Upper lobe of right lung (tissue), 1 donor: ENCODE results near the gene ZNF446. TPM values are rescaled to one million over a fixed set of nuclear protein-coding genes. Genes with fewer than 3 reads are reported as not detected.
A peak's percentile ranks its signal among the peaks of the same experiment; 100 is the strongest.
"Not testable (repeated sequence)": the region's sequence is repeated elsewhere in the genome, so short reads cannot be mapped to it uniquely, and the experiment has no call there.

Source experiments
- ATAC-seq: fragments of 200-7000 bp; cut with Tn5 transposase; one replicate; pipeline ENCODE4 v1.9.1; 2020; ENCODE audit warnings: mild to moderate bottlenecking, moderate library complexity
- DNase-seq: peaks from one replicate; pipeline ENCODE4 v3.0.0-alpha.2; 2020
- H3K27ac ChIP-seq: fragments of 200-600 bp; one replicate; pipeline ENCODE4 v1.8.0; 2022
- H3K27me3 ChIP-seq: fragments of 200-600 bp; one replicate; pipeline ENCODE4 v1.8.0; 2022; ENCODE audit warnings: mild to moderate bottlenecking
- H3K36me3 ChIP-seq: fragments of 200-600 bp; one replicate; pipeline ENCODE4 v1.8.0; 2022
- H3K4me1 ChIP-seq: fragments of 200-600 bp; one replicate; pipeline ENCODE4 v1.8.0; 2022
- H3K4me3 ChIP-seq: fragments of 200-600 bp; one replicate; pipeline ENCODE4 v1.8.0; 2022; ENCODE audit warnings: mild to moderate bottlenecking
- H3K9me3 ChIP-seq: fragments of 200-600 bp; one replicate; pipeline ENCODE4 v1.8.0; 2022
- intact Hi-C: fragments of 100-400 bp; cut with DNase I; formaldehyde crosslinking; loops from one replicate; pipeline ENCODE4 v1.11.0; 2022
- total RNA-seq: library from RNA; stranded (reverse); fragmentation: NEBNext Ultra II Directional; extraction: Animal tissue kit (Norgen Biotek cat#: 25700); gene quantifications from one replicate; pipeline ENCODE4 v1.2.1, GENCODE V29; 2021
- TF ChIP-seq, protein P1 (sequence below): fragments of 200-600 bp; IDR thresholded peaks from one replicate; pipeline ENCODE4 v1.8.0; 2022; ENCODE audit warnings: antibody characterized with exemption
- donor health status: DM: no; HTN: yes; CAD: no; lungs with severe emphysema.

ZNF446 gene
- total RNA-seq, 1 donor from 2014 or later = 8.8 TPM

DNA sequence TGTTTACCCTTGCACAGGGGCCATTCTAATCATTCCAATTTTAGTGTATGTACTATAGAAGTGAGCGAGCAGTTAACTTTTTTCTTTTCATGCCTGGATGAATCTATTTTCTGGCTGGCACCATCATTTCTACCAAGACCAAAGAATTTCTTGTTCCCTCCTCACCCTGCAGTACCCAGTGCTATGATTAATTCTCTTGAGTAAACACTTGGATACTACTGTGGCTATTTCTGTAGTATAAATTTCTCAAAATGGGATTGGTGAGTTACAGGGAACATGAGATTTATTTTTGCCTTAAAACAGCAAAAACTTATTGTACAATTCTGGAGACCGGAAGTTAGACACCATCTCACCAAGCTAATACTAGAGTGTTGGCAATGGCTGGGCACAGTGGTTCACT, 7.6 kb downstream of the ZNF446 start:
- no peaks in the 10 kb centered on the region for H3K9me3 ChIP-seq
- DNase-seq (no peak), ATAC-seq (no peak)
- no peaks in the 10 kb centered on the region for H3K27me3 ChIP-seq
- no peak overlapping the region for H3K4me3 ChIP-seq
- H3K27ac ChIP-seq = no peak overlapping the region
- H3K4me1 ChIP-seq = no peaks in the 10 kb centered on the region
- TF ChIP-seq, protein P1, sequence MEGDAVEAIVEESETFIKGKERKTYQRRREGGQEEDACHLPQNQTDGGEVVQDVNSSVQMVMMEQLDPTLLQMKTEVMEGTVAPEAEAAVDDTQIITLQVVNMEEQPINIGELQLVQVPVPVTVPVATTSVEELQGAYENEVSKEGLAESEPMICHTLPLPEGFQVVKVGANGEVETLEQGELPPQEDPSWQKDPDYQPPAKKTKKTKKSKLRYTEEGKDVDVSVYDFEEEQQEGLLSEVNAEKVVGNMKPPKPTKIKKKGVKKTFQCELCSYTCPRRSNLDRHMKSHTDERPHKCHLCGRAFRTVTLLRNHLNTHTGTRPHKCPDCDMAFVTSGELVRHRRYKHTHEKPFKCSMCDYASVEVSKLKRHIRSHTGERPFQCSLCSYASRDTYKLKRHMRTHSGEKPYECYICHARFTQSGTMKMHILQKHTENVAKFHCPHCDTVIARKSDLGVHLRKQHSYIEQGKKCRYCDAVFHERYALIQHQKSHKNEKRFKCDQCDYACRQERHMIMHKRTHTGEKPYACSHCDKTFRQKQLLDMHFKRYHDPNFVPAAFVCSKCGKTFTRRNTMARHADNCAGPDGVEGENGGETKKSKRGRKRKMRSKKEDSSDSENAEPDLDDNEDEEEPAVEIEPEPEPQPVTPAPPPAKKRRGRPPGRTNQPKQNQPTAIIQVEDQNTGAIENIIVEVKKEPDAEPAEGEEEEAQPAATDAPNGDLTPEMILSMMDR = no peak
- intact Hi-C loops = no loop called here
- H3K36me3 ChIP-seq = peaks cover 13% of the 10 kb centered on the region

DNA sequence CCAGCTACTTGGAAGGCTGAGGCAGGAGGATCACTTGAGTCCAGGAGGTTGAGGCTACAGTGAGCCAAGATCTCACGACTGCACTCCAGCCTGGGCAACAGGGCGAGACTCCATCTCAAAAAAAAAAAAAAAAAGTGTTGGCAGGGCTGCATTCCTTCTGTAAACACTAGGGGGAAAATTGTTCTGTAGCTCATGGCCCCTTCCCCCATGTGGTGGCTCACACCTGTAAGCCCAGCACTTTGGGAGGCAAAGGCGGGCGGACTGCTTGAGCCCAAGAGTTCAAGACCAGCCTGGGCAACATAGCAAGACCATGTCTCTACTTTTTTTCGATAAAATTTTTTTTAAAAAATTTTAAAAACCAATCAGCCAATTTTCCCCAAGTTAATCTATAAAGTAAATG, 8.2 kb downstream of the ZNF446 start:
- H3K4me3 ChIP-seq, DNase-seq, H3K4me1 ChIP-seq, H3K27me3 ChIP-seq, ATAC-seq, H3K27ac ChIP-seq, H3K9me3 ChIP-seq, intact Hi-C loops: not testable (repeated sequence)
- H3K36me3 ChIP-seq = peaks cover 10% of the 10 kb centered on the region

DNA sequence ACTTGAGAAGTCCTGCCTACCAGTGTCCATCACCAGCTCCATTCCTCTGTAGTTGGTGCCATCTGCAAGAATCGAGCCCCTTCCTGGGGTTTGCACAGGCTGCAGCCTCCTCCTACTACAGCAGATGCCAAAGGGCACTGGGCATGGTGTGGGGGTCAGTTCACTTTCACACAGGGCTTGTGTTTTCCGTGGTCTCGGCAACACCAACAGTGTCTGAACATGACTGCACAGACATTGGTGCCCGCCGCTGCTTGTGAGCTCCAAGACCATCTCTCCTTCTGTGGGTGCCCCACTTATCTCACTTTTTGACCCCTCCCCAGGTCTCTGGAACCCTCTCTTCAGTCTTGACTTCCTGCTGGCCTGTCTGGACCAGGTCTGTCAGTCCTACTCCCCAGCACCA, 15.2 kb downstream of the ZNF446 start:
- no peaks in the 10 kb centered on the region for H3K9me3 ChIP-seq
- no peak overlapping the region for H3K27ac ChIP-seq
- DNase-seq = no peak
- intact Hi-C loops = no loop called here
- no peak overlapping the region for H3K4me3 ChIP-seq
- H3K27me3 ChIP-seq = no peaks in the 10 kb centered on the region
- ATAC-seq = no peak
- H3K36me3 ChIP-seq = no peaks in the 10 kb centered on the region
- no peaks in the 10 kb centered on the region for H3K4me1 ChIP-seq
- TF ChIP-seq, protein P1 = no peak

DNA sequence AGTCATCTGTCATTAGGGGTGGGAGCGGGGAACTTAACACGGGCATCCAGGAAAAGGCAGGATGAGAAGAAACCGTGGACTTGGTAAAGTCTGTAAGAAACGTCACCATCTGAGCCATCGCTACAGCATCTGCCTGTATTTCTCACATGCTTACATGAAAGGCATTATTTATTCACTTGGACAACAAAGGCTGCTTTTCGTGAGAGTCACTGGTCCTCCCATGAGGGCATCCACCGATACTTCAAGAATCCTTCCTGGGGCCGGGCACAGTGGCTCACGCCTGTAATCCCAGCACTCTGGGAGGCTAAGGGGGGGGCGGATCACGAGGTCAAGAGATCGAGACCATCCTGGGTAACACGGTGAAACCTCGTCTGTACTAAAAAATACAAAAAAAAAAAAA, 16.1 kb downstream of the ZNF446 start:
- ATAC-seq = no peak
- TF ChIP-seq, protein P1 = no peak
- H3K36me3 ChIP-seq = no peaks in the 10 kb centered on the region
- intact Hi-C loops = no loop called here
- DNase-seq = no peak
- H3K27me3 ChIP-seq = no peaks in the 10 kb centered on the region
- H3K27ac ChIP-seq = no peak overlapping the region
- no peaks in the 10 kb centered on the region for H3K4me1 ChIP-seq
- H3K9me3 ChIP-seq = no peaks in the 10 kb centered on the region
- no peak overlapping the region for H3K4me3 ChIP-seq

DNA sequence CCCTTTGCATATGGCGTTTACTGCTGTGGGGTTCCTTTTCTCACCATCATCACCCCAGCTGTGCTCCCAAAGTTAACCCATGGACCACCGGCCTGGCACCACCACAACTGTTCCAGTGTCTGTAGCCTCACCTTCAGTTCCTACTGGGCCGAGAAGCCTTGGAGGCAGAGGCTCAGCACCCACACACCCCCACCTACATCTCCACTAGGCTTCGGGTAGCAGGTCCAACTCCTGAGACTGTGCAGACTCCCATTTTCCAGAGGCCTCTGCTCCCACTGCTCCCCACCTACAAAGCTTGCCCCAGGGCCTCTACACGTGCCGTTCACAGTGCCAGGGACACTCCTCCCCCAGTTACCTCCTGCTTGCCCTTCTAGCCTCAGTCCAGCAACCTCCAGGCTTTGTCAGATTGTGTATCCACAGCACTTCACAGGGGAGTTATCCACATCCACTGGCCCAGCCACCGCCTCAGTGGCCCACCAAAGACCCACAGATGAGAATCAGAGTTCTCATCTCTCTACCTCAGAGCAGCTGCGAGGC, 21.6 kb downstream of the ZNF446 start:
- H3K27ac ChIP-seq = no peak overlapping the region
- intact Hi-C loops = no loop called here
- H3K27me3 ChIP-seq = no peaks in the 10 kb centered on the region
- no peaks in the 10 kb centered on the region for H3K36me3 ChIP-seq
- H3K4me3 ChIP-seq = no peak overlapping the region
- TF ChIP-seq, protein P1 = no peak
- DNase-seq (no peak), ATAC-seq (no peak)
- no peaks in the 10 kb centered on the region for H3K9me3 ChIP-seq
- peaks cover 15% of the 10 kb centered on the region for H3K4me1 ChIP-seq

DNA sequence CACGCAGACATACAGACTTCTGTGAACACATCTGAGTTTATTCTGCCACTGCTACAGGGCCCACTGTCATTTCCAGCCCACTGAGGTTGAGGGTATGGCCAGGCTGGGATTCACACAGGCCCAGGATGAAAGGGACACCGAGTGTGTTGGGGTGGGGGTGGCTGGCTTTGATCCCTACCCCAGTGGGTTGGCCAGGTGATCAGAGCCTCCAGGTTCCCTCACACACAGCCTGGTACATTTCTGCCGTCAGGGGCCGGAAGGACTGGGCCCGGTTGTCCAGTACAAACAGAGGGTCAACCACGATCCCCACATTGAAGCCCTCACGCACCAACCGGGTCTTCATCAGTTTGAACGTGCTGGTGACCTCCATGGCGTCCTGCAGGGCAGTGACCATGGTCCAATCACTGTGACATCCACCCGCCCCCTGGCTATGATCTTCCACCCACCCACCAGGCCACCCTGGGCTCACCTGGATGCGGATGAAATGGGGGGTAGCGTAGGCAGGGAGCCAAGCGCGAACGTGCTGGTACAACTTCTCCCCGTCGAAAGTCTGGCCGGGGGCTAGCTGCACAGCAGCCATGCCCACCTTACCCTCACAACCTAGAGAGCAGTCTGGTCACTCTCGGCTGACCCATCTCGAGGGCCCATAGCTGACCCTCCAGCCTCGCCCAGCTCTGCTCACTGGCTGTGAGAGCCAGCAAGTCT, 22.3 kb downstream of the ZNF446 start:
- peak overlapping the region; percentile 73 for H3K4me3 ChIP-seq
- H3K36me3 ChIP-seq = no peaks in the 10 kb centered on the region
- peak overlapping the region; percentile 33 for H3K27ac ChIP-seq
- H3K27me3 ChIP-seq = no peaks in the 10 kb centered on the region
- H3K9me3 ChIP-seq = no peaks in the 10 kb centered on the region
- ATAC-seq (peak; percentile 1), DNase-seq (peak; percentile 71)
- H3K4me1 ChIP-seq = peaks cover 15% of the 10 kb centered on the region
- TF ChIP-seq, protein P1 = no peak
- intact Hi-C loops = no loop called here
